Suppressor macrophage (primary cell): ENCODE results near the gene NKX2-3.

Source experiments
- DNase-seq, 4 experiments: peaks; one replicate each; pipeline ENCODE4 v3.0.0-alpha.2; 2020 to 2022
- total RNA-seq, 17 experiments: gene quantifications; one replicate each; lab custom pipeline; 2026; ENCODE audit warnings: mixed read lengths in 6 of 17, inconsistent platforms in 3 of 17; lab: John Stamatoyannopoulos, UW

Gene NKX2-3
- 0 to 0.77 (median 0) reads per million in 17 experiments for total RNA-seq

GRCh38 chr10:99532687-99533495 lies at the start of gene NKX2-3:
NKX2-3 (plus strand) TSS chr10:99532942; CDS start chr10:99533132, 190 bp downstream.
- DNase-seq = peak; percentile 72 to 81 (median 76)

DNA sequence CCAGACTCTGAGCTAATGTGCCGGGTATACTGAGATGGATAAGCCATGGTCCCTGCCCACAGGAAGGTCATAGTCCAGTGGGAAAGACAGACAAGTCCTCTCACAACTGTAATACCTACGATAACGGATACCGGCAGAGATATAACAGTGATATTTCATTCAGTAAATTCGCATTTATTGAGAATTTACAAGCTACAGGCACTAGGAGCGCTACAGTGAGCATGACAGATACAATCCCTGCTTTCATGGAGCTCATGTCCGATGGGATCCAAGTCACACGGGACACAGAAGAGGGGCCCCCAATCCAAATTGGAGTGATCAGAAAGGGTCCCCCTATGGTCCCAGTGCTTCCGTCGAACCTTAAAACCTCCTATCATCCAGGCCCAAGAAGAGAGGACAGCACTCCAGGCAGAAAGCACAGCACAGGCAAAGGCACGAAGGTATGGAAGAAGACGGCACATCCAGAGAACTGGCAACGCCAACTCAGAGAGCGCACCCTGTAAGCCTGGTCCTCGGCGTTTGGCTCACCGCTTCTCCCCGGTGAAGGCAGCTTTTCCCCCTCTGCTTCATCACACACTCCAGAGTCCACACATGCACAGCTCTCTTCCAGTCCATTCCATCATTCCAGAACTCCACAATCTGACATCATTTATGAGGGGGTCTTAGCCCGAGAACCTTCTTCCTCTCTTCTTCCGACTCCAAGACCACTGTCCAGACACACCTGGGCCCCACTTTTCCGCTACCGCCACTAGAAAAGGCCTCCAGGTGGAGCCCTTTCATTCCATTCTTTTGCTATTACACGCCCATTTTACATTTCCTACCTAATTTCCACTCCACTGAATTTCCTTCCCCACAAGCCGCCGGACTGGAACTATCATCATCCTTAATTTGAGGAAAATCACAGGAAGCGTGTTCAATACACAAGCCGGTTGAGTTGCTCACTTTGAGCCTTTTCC lies 47.8 kb upstream of the NKX2-3 start:
- peak in 1 of 4 experiments; percentile 1 for DNase-seq

GRCh38 chr10:99487125-99487807 lies 45.5 kb upstream of the NKX2-3 start:
- no peak for DNase-seq

DNA sequence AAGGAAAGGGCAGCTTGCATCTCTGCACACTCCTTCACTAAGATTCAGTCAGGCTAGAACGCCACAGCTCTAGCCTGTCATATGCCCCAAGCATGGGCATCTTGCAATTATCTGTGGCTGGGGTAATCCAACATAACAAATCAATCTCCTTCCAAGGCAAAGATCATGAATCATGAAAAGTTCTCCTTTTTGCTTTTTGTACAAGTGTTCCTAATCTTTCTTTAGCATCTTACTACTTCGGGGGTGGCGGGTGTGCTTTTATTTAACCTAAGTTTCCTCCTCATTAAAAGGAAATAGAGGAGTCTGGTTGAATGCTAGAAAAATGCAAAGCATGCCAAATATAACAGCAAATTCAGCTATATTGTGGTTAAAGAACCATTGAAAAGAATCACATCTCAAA lies 43.5 kb upstream of the NKX2-3 start:
- DNase-seq = no peak

GRCh38 chr10:99497343-99498025 lies 35.3 kb upstream of the NKX2-3 start:
- no peak for DNase-seq

DNA sequence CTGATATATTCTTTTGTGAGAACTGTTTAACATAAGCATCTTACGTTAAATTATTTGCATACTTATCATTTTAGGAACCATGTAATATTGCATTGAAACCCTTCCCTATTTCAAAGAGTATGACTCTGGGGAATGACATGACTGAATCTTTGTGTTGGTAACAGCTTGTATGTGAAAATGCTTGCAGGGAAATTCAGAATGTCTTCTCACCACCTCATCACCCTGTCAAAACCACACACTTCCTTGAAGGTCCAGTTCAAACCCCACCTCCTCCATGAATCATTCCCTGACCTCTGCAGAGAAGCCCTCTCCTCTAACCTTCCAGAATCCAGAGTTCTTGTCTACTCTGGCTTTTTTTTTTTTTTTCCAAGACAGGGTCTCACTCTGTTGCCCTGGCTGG lies 26.3 kb upstream of the NKX2-3 start:
- no peak for DNase-seq

DNA sequence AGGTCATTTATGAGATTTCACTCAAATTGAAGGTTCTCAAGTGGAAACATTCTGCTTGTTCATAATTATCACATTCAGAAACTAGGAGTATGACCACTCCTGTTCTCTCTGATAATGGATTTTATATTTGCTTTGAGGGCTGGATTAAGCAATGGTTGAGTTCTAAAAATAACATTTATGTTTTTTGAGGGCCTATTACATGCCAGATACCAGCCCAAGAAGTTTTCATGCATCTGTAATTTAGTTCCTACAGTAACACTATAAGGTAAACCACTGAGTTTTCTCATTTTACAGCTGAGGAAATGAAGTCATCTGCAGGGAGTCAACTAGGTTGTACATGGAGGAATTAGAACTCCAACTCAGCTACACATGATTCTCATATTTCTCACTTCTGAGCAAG lies 25.5 kb upstream of the NKX2-3 start:
- DNase-seq = no peak

- DNase-seq = no peak
Observed at GRCh38 chr10:99513061-99513460, 19.7 kb upstream of the NKX2-3 start.

- DNase-seq = no peak
Observed at GRCh38 chr10:99519690-99520039, 13.1 kb upstream of the NKX2-3 start.

DNA sequence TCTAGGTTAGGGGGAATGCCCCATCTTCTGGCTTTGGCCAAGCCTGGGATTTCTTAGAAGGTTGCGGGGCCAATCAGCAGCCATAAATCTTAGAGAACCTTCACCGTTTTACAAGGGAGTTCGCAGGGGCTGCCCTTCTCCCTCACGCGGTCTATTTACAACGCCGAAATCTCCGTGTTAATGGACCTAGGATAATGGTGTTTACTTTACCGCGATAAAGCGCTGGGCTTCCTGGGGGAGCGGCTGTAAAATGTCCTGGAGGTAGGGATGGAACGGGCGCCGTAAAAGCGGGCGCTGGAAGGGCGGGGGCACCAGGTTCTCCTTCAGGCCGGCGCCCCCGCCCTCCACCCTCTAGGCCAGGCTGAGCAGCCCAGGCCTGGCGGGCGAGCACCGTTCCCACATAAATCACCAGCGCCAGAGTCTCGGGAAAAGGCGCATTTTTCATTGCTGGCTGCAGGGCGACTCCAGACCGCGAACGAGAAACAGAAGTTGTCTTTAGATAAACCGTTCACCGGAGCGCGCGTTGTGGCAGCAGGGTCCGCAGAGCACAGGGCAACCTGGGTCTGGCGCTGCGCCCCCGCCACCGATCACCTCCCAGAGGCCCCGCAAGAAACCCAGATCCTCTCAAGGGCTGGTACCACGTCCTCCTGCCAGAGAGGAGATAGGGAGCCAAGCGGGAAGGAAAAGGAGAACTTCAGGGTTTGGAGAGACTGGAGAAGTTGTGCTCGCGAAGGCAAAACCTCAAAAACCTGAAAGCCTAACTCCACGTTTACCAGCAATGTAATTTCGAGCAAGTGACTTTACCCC lies 12.5 kb upstream of the NKX2-3 start:
- peak in 1 of 4 experiments; percentile 31 for DNase-seq

GRCh38 chr10:99520847-99521764 lies 11.6 kb upstream of the NKX2-3 start:
- DNase-seq = no peak

- DNase-seq = no peak
Observed at GRCh38 chr10:99521765-99522469, 10.8 kb upstream of the NKX2-3 start.

GRCh38 chr10:99522470-99523250 lies 10.1 kb upstream of the NKX2-3 start:
- no peak for DNase-seq

DNA sequence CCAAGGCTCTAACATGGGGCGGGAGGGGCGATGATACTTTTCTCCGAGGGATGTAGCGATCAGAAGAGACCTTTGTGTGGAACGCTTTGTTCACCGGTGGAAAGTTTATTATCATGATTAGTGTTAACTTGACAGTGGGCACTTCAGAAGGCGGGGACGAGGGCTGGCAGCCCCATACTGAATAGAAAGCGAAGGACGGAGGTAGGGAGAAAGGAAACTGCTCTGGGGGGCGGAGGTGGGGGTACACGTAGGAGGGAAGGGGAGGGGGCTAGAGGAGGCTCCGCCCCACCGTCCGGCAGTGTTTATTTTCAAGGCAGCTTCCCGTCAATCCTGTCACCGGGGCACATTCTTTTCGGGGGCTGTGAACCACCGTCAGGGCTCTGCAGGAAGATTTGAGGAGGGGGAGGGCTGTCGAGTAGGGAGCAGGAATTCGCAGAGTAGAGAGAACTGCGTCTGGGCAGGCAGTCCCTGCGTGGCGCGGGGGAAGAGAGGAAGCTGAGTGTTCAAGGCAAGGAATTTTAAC lies 9.4 kb upstream of the NKX2-3 start:
- peak in 1 of 4 experiments; percentile 42 for DNase-seq

- no peak for DNase-seq
Observed at GRCh38 chr10:99524050-99524666, 8.6 kb upstream of the NKX2-3 start.

DNA sequence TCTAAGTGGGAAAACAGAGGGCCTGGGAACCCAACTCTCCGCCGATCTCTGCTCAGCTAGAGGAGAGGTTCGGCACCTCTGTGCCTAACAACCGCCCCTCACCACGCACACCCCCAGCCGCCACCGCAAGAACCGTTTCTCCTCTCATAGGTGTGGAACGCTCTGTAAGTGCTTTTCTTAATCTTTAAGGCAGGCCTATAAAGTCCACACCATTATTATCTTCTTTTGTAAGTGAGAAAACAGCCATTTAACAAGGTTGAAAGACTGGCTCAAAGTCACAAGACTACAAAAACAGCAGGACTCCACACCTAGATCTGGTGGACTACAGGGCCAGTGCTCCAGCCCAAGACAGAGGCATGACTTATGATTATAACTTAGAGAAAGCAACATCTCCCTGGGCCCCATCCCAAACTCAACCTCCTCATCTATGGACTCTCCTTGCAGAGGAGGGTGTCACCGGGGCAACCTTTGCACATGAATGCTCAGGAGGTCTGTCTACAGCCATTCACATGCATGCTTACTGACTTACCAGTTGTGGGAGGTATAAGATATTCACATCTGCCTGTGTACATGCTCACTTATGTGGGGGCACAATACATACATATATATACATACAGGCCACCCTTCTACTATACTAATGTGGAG lies 7.9 kb upstream of the NKX2-3 start:
- no peak for DNase-seq

GRCh38 chr10:99525897-99526296 lies 6.8 kb upstream of the NKX2-3 start:
- no peak for DNase-seq
